CD14-positive monocyte (primary cell): Measurements from ENCODE around the gene F9. TPM values are rescaled to one million over a fixed set of nuclear protein-coding genes. Genes with fewer than 3 reads are reported as not detected.

Source experiments
- DNase-seq, 3 donors: peaks; one replicate each; pipeline ENCODE4 v3.0.0-alpha.2; 2011 to 2022
- H2AFZ ChIP-seq: 2 replicates; pipeline ENCODE4 v1.6.0; 2012; ENCODE audit warnings: mild to moderate bottlenecking, low read depth, low read length, inconsistent platforms; ENCODE audit not compliant: insufficient read depth, poor library complexity, severe bottlenecking
- H3K27ac ChIP-seq, 2 donors: 1 replicate in 1 of 2; 2 replicates in 1 of 2; pipeline ENCODE4 v1.5.1; 2012 to 2013; ENCODE audit warnings: low read length in 2 of 2, control low read depth in 1 of 2, inconsistent platforms in 1 of 2, low read depth in 1 of 2, mild to moderate bottlenecking in 1 of 2
- H3K27me3 ChIP-seq, 2 donors: one replicate each; pipeline versions ENCODE4 v1.6.0 to v1.6.1; 2011 to 2013; ENCODE audit warnings: low read length in 2 of 2; ENCODE audit not compliant: control insufficient read depth in 2 of 2, insufficient read depth in 2 of 2
- H3K36me3 ChIP-seq, 2 donors: replicated peaks in 1 of 2; 1 replicate in 1 of 2; 2 replicates in 1 of 2; pipeline versions ENCODE4 v1.5.1 to v1.6.1; 2012 to 2013; ENCODE audit warnings: low read length in 2 of 2, control low read depth in 1 of 2, inconsistent platforms in 1 of 2, mild to moderate bottlenecking in 1 of 2; ENCODE audit not compliant: insufficient read depth in 2 of 2, control insufficient read depth in 1 of 2
- H3K4me1 ChIP-seq, 2 donors: 1 replicate in 1 of 2; 2 replicates in 1 of 2; pipeline versions ENCODE4 v1.5.1 to v1.6.1; 2012 to 2013; ENCODE audit warnings: low read length in 2 of 2, control low read depth in 1 of 2, inconsistent platforms in 1 of 2, mild to moderate bottlenecking in 1 of 2, moderate library complexity in 1 of 2; ENCODE audit not compliant: insufficient read depth in 2 of 2, control insufficient read depth in 1 of 2
- H3K4me2 ChIP-seq: replicated peaks from 2 replicates; pipeline ENCODE3; 2012; ENCODE audit warnings: low read length, moderate library complexity, mild to moderate bottlenecking; ENCODE audit not compliant: poor library complexity, severe bottlenecking; ENCODE audit errors: extremely low read depth
- H3K4me3 ChIP-seq, 3 experiments: fragments of 200-600 bp in 1 of 3; sonication (generic) in 1 of 3; replicated peaks in 1 of 3; 1 replicate in 2 of 3; 2 replicates in 1 of 3; pipeline ENCODE4 v1.5.1; 2011 to 2013; ENCODE audit warnings: low read length in 3 of 3, mild to moderate bottlenecking in 3 of 3, control low read depth in 2 of 3, low read depth in 2 of 3, inconsistent platforms in 1 of 3, moderate library complexity in 1 of 3
- H3K79me2 ChIP-seq: 2 replicates; pipeline ENCODE4 v1.6.0; 2012; ENCODE audit warnings: mild to moderate bottlenecking, control low read depth, inconsistent platforms, low read length, moderate library complexity; ENCODE audit not compliant: insufficient read depth
- H3K9ac ChIP-seq: 2 replicates; pipeline ENCODE4 v1.6.0; 2017; ENCODE audit warnings: low read length, mild to moderate bottlenecking; ENCODE audit not compliant: insufficient read depth, poor library complexity, severe bottlenecking
- H3K9me3 ChIP-seq, 2 donors: replicated peaks in 1 of 2; 1 replicate in 1 of 2; 2 replicates in 1 of 2; pipeline versions ENCODE4 v1.5.1 to v1.6.1; 2012 to 2013; ENCODE audit warnings: low read length in 2 of 2, control low read depth in 1 of 2; ENCODE audit not compliant: control insufficient read depth in 1 of 2, insufficient read depth in 1 of 2
- H4K20me1 ChIP-seq: 2 replicates; pipeline ENCODE4 v1.6.0; 2012; ENCODE audit warnings: mild to moderate bottlenecking, low read length, control low read depth, moderate library complexity; ENCODE audit not compliant: insufficient read depth
- H3K27ac Mint-ChIP-seq, 7 donors: one replicate each; pipeline ENCODE4 v1.8.0; 2020; ENCODE audit warnings: mild to moderate bottlenecking in 7 of 7, mixed read lengths in 7 of 7, moderate library complexity in 6 of 7, inconsistent platforms in 2 of 7
- H3K27me3 Mint-ChIP-seq, 3 donors: one replicate each; pipeline ENCODE4 v1.8.0; 2021 to 2022; ENCODE audit warnings: low read depth in 3 of 3, mild to moderate bottlenecking in 3 of 3, mixed read lengths in 3 of 3, moderate library complexity in 3 of 3, inconsistent platforms in 1 of 3
- H3K36me3 Mint-ChIP-seq, 2 donors: one replicate each; pipeline ENCODE4 v1.8.0; 2020; ENCODE audit warnings: mixed read lengths in 2 of 2, inconsistent platforms in 1 of 2, mild to moderate bottlenecking in 1 of 2
- H3K4me1 Mint-ChIP-seq: one replicate; pipeline ENCODE4 v1.8.0; 2020; ENCODE audit warnings: mild to moderate bottlenecking, mixed read lengths
- H3K4me3 Mint-ChIP-seq, 2 donors: one replicate each; pipeline ENCODE4 v1.8.0; 2020; ENCODE audit warnings: mild to moderate bottlenecking in 2 of 2, mixed read lengths in 2 of 2, moderate library complexity in 1 of 2
- H3K9me3 Mint-ChIP-seq, 7 donors: one replicate each; pipeline ENCODE4 v1.8.0; 2020 to 2022; ENCODE audit warnings: mixed read lengths in 7 of 7, mild to moderate bottlenecking in 6 of 7, moderate library complexity in 6 of 7, inconsistent platforms in 2 of 7
- CTCF ChIP-seq: fragments of 200-600 bp; IDR thresholded peaks from one replicate; pipeline ENCODE4 v1.8.0; 2022; ENCODE audit warnings: antibody characterized with exemption, mild to moderate bottlenecking
- WGBS: methylation state at CpG from one replicate; pipeline ENCODE4 v1.1.5; 2013; ENCODE audit warnings: missing lambda C conversion rate; ENCODE audit not compliant: insufficient coverage; 5-methylcytosine and 5-hydroxymethylcytosine counted together
- intact Hi-C, 2 donors: fragments of 100-400 bp; cut with micrococcal nuclease; formaldehyde crosslinking; loops; one replicate each; pipeline versions ENCODE4 v1.15.0 to v1.15.1; 2023
- polyA plus RNA-seq, 3 donors: library from polyadenylated mRNA; depleted of rRNA in 1 of 3; unstranded in 2 of 3; stranded (reverse) in 1 of 3; fragments of 300-500 nt in 2 of 3; fragments of >200 nt in 1 of 3; fragmentation: Illumina TruSeq in 2 of 3; gene quantifications; 1 replicate in 2 of 3; 2 replicates in 1 of 3; pipeline ENCODE4 v1.2.3, GENCODE V29; 2012 to 2021

Gene F9
- polyA plus RNA-seq, 3 donors: not detected

DNA sequence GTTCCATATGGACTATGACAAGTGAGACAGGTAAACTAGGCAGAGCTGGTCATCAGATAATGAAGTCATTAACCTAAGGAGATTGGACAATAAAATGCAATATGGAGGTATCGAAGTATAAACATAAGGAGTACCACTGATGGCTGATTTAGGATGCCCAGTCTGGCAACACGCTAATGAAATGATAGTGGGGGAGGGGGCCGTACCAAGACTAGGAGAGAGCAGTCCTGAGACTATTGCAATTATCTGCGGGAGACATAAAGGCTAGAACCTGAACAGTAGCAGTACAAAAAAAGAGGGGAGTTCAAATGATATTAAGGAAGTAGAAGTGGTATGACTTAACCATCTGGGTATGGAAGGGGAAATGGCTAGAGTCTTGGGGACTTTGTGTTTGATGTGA is 2.3 kb downstream of the F9 start:
- Mint-ChIP-seq H3K27ac (no peak overlapping the region), H3K9me3 (peaks cover 0 to 4% (median 0%) of the 10 kb centered on the region in 7 donors), H3K27me3 (peaks cover 0 to 3% (median 0%) of the 10 kb centered on the region in 3 donors), H3K36me3 (no peaks in the 10 kb centered on the region), H3K4me3 (no peak overlapping the region), H3K4me1 (no peaks in the 10 kb centered on the region)
- H3K4me2 ChIP-seq: no peak overlapping the region
- no peaks in the 10 kb centered on the region for H3K4me1 ChIP-seq
- no peaks in the 10 kb centered on the region for H3K27me3 ChIP-seq
- H3K4me3 ChIP-seq: no peak overlapping the region
- H4K20me1 ChIP-seq: no peaks in the 10 kb centered on the region
- no peaks in the 10 kb centered on the region for H3K79me2 ChIP-seq
- intact Hi-C loops: no loop called here
- no peak overlapping the region for H3K27ac ChIP-seq
- no peak overlapping the region for H2AFZ ChIP-seq
- no peak overlapping the region for H3K9ac ChIP-seq
- TF ChIP-seq CTCF: no peak
- H3K36me3 ChIP-seq: no peaks in the 10 kb centered on the region
- no peak for DNase-seq
- no peaks in the 10 kb centered on the region for H3K9me3 ChIP-seq
- WGBS: 100% methylated on average over 3 of the region's 4 CpGs

GRCh38 chrX:139533444-139533843 is 2.9 kb downstream of the F9 start:
- Histone ChIP-seq H4K20me1 (no peaks in the 10 kb centered on the region), H3K4me3 (no peak overlapping the region), H3K4me2 (no peak overlapping the region), H3K4me1 (no peaks in the 10 kb centered on the region), H3K27me3 (no peaks in the 10 kb centered on the region), H3K9ac (no peak overlapping the region), H3K27ac (no peak overlapping the region), H2AFZ (no peak overlapping the region), H3K79me2 (no peaks in the 10 kb centered on the region), H3K9me3 (no peaks in the 10 kb centered on the region), H3K36me3 (no peaks in the 10 kb centered on the region)
- intact Hi-C loops: no loop called here
- Mint-ChIP-seq H3K36me3 (no peaks in the 10 kb centered on the region), H3K27me3 (peaks cover 0 to 4% (median 0%) of the 10 kb centered on the region in 3 donors), H3K4me3 (no peak overlapping the region), H3K27ac (no peak overlapping the region), H3K9me3 (peaks cover 0 to 4% (median 0%) of the 10 kb centered on the region in 7 donors), H3K4me1 (no peaks in the 10 kb centered on the region)
- WGBS: 100% methylated on average over 2 of the region's 4 CpGs
- DNase-seq: no peak
- no peak for TF ChIP-seq CTCF
